Neuronal stem cell (in vitro differentiated cells): ENCODE results near the gene AGFG2.
"Not testable (repeated sequence)": the region's sequence is repeated elsewhere in the genome, so short reads cannot be mapped to it uniquely, and the experiment has no call there.

Experiments used
- DNase-seq: peaks from one replicate; pipeline ENCODE4 v3.0.0-alpha.2; 2013; ENCODE audit warnings: low spot score
- H2AFZ ChIP-seq: one replicate; pipeline ENCODE4 v1.6.1; 2013; ENCODE audit warnings: mild to moderate bottlenecking, low read length, inconsistent platforms
- H2AK5ac ChIP-seq: 2 replicates; pipeline ENCODE4 v1.6.1; 2013; ENCODE audit warnings: low read depth, mild to moderate bottlenecking, inconsistent platforms, low read length, moderate library complexity, mixed read lengths
- H2BK120ac ChIP-seq: 2 replicates; pipeline ENCODE4 v1.6.1; 2013; ENCODE audit warnings: low read depth, mild to moderate bottlenecking, inconsistent platforms, low read length, moderate library complexity, mixed read lengths
- H2BK12ac ChIP-seq: one replicate; pipeline ENCODE4 v1.6.1; 2013; ENCODE audit warnings: low read length, inconsistent platforms
- H2BK15ac ChIP-seq: 2 replicates; pipeline ENCODE4 v1.6.1; 2013; ENCODE audit warnings: mild to moderate bottlenecking, low read length, inconsistent platforms, mixed read lengths
- H2BK5ac ChIP-seq: one replicate; pipeline ENCODE4 v1.6.1; 2013; ENCODE audit warnings: inconsistent platforms, mild to moderate bottlenecking, low read length, moderate library complexity
- H3K14ac ChIP-seq: one replicate; pipeline ENCODE4 v1.6.1; 2013; ENCODE audit warnings: low read length, inconsistent platforms
- H3K18ac ChIP-seq: 2 replicates; pipeline ENCODE4 v1.6.1; 2013; ENCODE audit warnings: low read length, inconsistent platforms
- H3K23ac ChIP-seq: 2 replicates; pipeline ENCODE4 v1.6.1; 2013; ENCODE audit warnings: low read depth, mild to moderate bottlenecking, mixed read lengths, low read length, inconsistent platforms; ENCODE audit not compliant: poor library complexity
- H3K27ac ChIP-seq: replicated peaks from 3 replicates; pipeline ENCODE4 v1.5.1; 2013; ENCODE audit warnings: low read length, inconsistent platforms
- H3K27me3 ChIP-seq, 3 experiments: 2 replicates each; pipeline ENCODE4 v1.6.1; 2013; ENCODE audit warnings: low read length in 3 of 3, mild to moderate bottlenecking in 2 of 3, inconsistent platforms in 1 of 3, low read depth in 1 of 3, mixed read lengths in 1 of 3, moderate library complexity in 1 of 3; ENCODE audit not compliant: control insufficient read depth in 3 of 3, insufficient read depth in 3 of 3
- H3K36me3 ChIP-seq, 2 donors: replicated peaks in 1 of 2; 2 replicates each; pipeline ENCODE4 v1.6.1; 2013; ENCODE audit warnings: low read length in 2 of 2; ENCODE audit not compliant: control insufficient read depth in 2 of 2, insufficient read depth in 2 of 2
- H3K4ac ChIP-seq: 2 replicates; pipeline ENCODE4 v1.6.1; 2013; ENCODE audit warnings: inconsistent platforms, mild to moderate bottlenecking, low read length, moderate library complexity
- H3K4me1 ChIP-seq, 2 donors: 1 replicate in 1 of 2; 2 replicates in 1 of 2; pipeline ENCODE4 v1.6.1; 2013; ENCODE audit warnings: low read length in 2 of 2, low read depth in 1 of 2; ENCODE audit not compliant: control insufficient read depth in 2 of 2, insufficient read depth in 1 of 2
- H3K4me2 ChIP-seq: one replicate; pipeline ENCODE4 v1.6.1; 2013; ENCODE audit warnings: mild to moderate bottlenecking, low read length, inconsistent platforms; ENCODE audit not compliant: insufficient read depth, poor library complexity, severe bottlenecking
- H3K4me3 ChIP-seq, 2 donors: 2 replicates each; pipeline ENCODE4 v1.5.1; 2013; ENCODE audit warnings: low read length in 2 of 2, mild to moderate bottlenecking in 2 of 2, inconsistent platforms in 1 of 2, moderate library complexity in 1 of 2
- H3K79me1 ChIP-seq: one replicate; pipeline ENCODE4 v1.6.1; 2013; ENCODE audit warnings: low read depth, mild to moderate bottlenecking, inconsistent platforms, low read length, moderate library complexity
- H3K9ac ChIP-seq: one replicate; pipeline ENCODE4 v1.6.1; 2013; ENCODE audit warnings: mild to moderate bottlenecking, low read depth, low read length, inconsistent platforms; ENCODE audit not compliant: poor library complexity
- H3K9me3 ChIP-seq, 2 donors: replicated peaks in 1 of 2; 2 replicates each; pipeline versions ENCODE3 to v1.6.1; 2013; ENCODE audit warnings: low read length in 2 of 2, mild to moderate bottlenecking in 2 of 2, inconsistent platforms in 1 of 2, low read depth in 1 of 2, mixed read lengths in 1 of 2, moderate library complexity in 1 of 2; ENCODE audit not compliant: control insufficient read depth in 2 of 2, insufficient read depth in 1 of 2
- H4K8ac ChIP-seq: one replicate; pipeline ENCODE4 v1.6.1; 2013; ENCODE audit warnings: low read depth, mild to moderate bottlenecking, inconsistent platforms, low read length, moderate library complexity
- H4K91ac ChIP-seq: one replicate; pipeline ENCODE4 v1.6.1; 2013; ENCODE audit warnings: low read length, low read depth, mild to moderate bottlenecking, inconsistent platforms; ENCODE audit not compliant: poor library complexity
- WGBS, 2 donors: extraction: QIAGEN DNeasy Blood & Tissue Kit; methylation state at CpG; one replicate each; pipeline ENCODE4 v1.1.7; 2013; ENCODE audit warnings: missing lambda C conversion rate in 2 of 2, mixed read lengths in 1 of 2; ENCODE audit not compliant: insufficient read length in 2 of 2, insufficient replicate concordance in 1 of 2; ENCODE audit errors: extremely low coverage in 2 of 2; 5-methylcytosine and 5-hydroxymethylcytosine counted together

Gene AGFG2

GRCh38 chr7:100535982-100536381 lies 3.0 kb upstream of the AGFG2 start:
- H3K4ac ChIP-seq, H3K79me1 ChIP-seq, H2AFZ ChIP-seq, H3K27ac ChIP-seq, H3K36me3 ChIP-seq, H3K18ac ChIP-seq, H3K4me2 ChIP-seq, H3K9me3 ChIP-seq, H3K9ac ChIP-seq, H2BK15ac ChIP-seq, H2BK120ac ChIP-seq, H3K14ac ChIP-seq, H3K27me3 ChIP-seq, DNase-seq, H3K23ac ChIP-seq, H2AK5ac ChIP-seq, H3K4me3 ChIP-seq, H3K4me1 ChIP-seq, H2BK5ac ChIP-seq, H2BK12ac ChIP-seq, H4K8ac ChIP-seq, H4K91ac ChIP-seq: not testable (repeated sequence)
- no CpG with 5 or more reads among the region's 9 CpGs for WGBS, 2 donors

- not testable (repeated sequence) for H3K9me3 ChIP-seq, H3K4me2 ChIP-seq, H3K9ac ChIP-seq, H3K14ac ChIP-seq, H2AFZ ChIP-seq, H4K8ac ChIP-seq, H2BK120ac ChIP-seq, H3K4me1 ChIP-seq, H4K91ac ChIP-seq, H3K27me3 ChIP-seq, H3K18ac ChIP-seq, H2BK15ac ChIP-seq, DNase-seq, H2BK5ac ChIP-seq, H3K79me1 ChIP-seq, H3K27ac ChIP-seq, H2AK5ac ChIP-seq, H2BK12ac ChIP-seq, H3K4me3 ChIP-seq, H3K4ac ChIP-seq, H3K36me3 ChIP-seq, H3K23ac ChIP-seq
- no CpG with 5 or more reads among the region's 2 CpGs for WGBS, 2 donors
These were observed 2.3 kb upstream of the AGFG2 start for GRCh38 chr7:100536695-100537094.

DNA sequence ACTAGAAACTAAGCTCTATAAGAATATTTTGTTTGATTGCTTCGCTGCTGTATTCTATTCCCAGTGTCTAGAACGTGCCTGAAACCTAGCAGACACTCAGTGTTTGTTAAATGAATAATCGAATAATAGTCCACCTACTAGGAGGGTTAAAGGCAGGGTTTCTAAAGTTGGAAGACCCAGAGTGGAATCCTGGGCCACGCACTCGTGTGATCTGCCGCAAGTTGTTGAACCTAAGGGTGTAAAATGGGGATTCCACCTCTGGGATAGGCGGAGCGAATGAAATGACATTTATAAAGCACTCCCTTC lies 702 bp upstream of the AGFG2 start:
- no CpG with 5 or more reads among the region's 8 CpGs for WGBS, 2 donors
- no peak overlapping the region for H3K23ac ChIP-seq
- no peak overlapping the region for H2BK15ac ChIP-seq
- no peak overlapping the region for H3K14ac ChIP-seq
- H3K36me3 ChIP-seq: no peaks in the 10 kb centered on the region
- no peak overlapping the region for H3K18ac ChIP-seq
- H2BK5ac ChIP-seq: no peak overlapping the region
- no peak overlapping the region for H3K27ac ChIP-seq
- peak overlapping the region; percentile 79 for H2AFZ ChIP-seq
- H3K9ac ChIP-seq: no peak overlapping the region
- no peak overlapping the region for H3K4ac ChIP-seq
- H3K27me3 ChIP-seq: peaks cover 0 to 3% (median 0%) of the 10 kb centered on the region in 3 experiments
- no peak overlapping the region for H2BK12ac ChIP-seq
- no peak for DNase-seq
- no peak overlapping the region for H2BK120ac ChIP-seq
- H3K4me2 ChIP-seq: peak overlapping the region; percentile 89
- no peak overlapping the region for H4K8ac ChIP-seq
- no peaks in the 10 kb centered on the region for H3K9me3 ChIP-seq
- peak overlapping the region; percentile 42 to 76 for H3K4me3 ChIP-seq
- H2AK5ac ChIP-seq: no peak overlapping the region
- H3K79me1 ChIP-seq: no peaks in the 10 kb centered on the region
- no peak overlapping the region for H4K91ac ChIP-seq
- peaks cover 3 to 4% of the 10 kb centered on the region in 2 donors for H3K4me1 ChIP-seq

DNA sequence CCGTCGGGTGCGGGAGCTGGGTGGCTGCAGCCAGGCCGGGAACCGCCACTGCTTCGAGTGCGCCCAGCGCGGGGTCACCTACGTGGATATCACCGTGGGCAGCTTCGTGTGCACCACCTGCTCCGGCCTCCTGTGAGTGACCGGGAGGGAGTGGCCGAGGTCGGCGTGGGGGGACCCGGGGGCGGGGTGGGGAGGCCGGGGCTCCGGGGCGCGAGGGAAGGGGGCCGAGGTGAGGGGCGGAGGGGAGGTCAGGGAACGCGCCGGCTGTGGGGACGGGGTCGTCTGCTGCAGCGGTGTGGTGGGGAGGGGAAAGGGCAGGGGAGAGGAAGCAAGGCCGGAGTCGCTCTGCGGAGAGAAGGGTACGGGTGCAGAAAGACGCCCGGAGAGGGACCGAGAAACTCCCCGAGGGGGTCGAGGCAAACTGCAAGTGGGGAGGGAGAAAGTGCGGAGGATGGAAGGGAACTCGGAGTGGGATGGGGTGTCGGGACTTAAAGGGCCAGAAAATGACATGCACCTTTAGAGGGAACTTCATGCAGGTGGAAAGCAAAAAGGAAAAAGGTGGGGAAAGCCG lies 518 bp downstream of the AGFG2 start:
- Histone ChIP-seq H3K4me2 (peak overlapping the region; percentile 83), H4K8ac (no peak overlapping the region), H3K23ac (peak overlapping the region; percentile 98), H2AFZ (peak overlapping the region; percentile 98), H2BK120ac (no peak overlapping the region), H3K27me3 (peaks cover 0 to 3% (median 0%) of the 10 kb centered on the region in 3 experiments), H3K9me3 (no peaks in the 10 kb centered on the region), H3K18ac (peak overlapping the region; percentile 94), H3K4ac (no peak overlapping the region), H3K14ac (peak overlapping the region; percentile 97), H2AK5ac (no peak overlapping the region), H3K9ac (peak overlapping the region; percentile 90), H3K4me1 (peaks cover 3 to 4% of the 10 kb centered on the region in 2 donors), H2BK5ac (peak overlapping the region; percentile 66), H2BK15ac (peak overlapping the region; percentile 49), H2BK12ac (no peak overlapping the region), H3K4me3 (peak overlapping the region; percentile 80 to 85), H4K91ac (no peak overlapping the region), H3K79me1 (no peaks in the 10 kb centered on the region), H3K36me3 (no peaks in the 10 kb centered on the region), H3K27ac (no peak overlapping the region)
- WGBS, 2 donors: no CpG with 5 or more reads among the region's 44 CpGs
- no peak for DNase-seq
